WTC11 (cell line): ENCODE results near the gene NDUFAF7. TPM values are rescaled to one million over a fixed set of nuclear protein-coding genes. Genes with fewer than 3 reads are reported as not detected.

Experiments
- ATAC-seq: fragments of 200-7000 bp; cut with Tn5 transposase; 2 replicates; pipeline ENCODE4 v1.10.0; 2021; ENCODE audit warnings: mild to moderate bottlenecking, moderate library complexity
- CTCF ChIA-PET: fragments of 300-600 bp; sonication (Branson Sonifier 250); formaldehyde crosslinking; loops from one replicate; lab custom pipeline; 2021; ENCODE audit warnings: antibody characterized with exemption; lab: Charles Lee
- POLR2A ChIA-PET: fragments of 350-600 bp; sonication (Branson Sonifier 250); formaldehyde crosslinking; loops from one replicate; lab custom pipeline; 2021; ENCODE audit warnings: antibody characterized with exemption; lab: Charles Lee
- DNase-seq: peaks from one replicate; pipeline ENCODE4 v3.0.0; 2021; ENCODE audit warnings: low spot score
- H3K27ac Mint-ChIP-seq: 2 replicates; pipeline ENCODE4 v1.8.0; 2021; ENCODE audit warnings: mixed read lengths
- H3K27me3 Mint-ChIP-seq: 2 replicates; pipeline ENCODE4 v1.8.0; 2021; ENCODE audit warnings: low read depth, mild to moderate bottlenecking, moderate library complexity, mixed read lengths
- H3K36me3 Mint-ChIP-seq: 2 replicates; pipeline ENCODE4 v1.8.0; 2021; ENCODE audit warnings: mixed read lengths
- H3K4me1 Mint-ChIP-seq: 2 replicates; pipeline ENCODE4 v1.8.0; 2022; ENCODE audit warnings: mixed read lengths
- H3K4me3 Mint-ChIP-seq: 2 replicates; pipeline ENCODE4 v1.8.0; 2021; ENCODE audit warnings: mild to moderate bottlenecking, moderate library complexity, mixed read lengths
- H3K9me3 Mint-ChIP-seq: 2 replicates; pipeline ENCODE4 v1.8.0; 2021; ENCODE audit warnings: mixed read lengths
- CTCF ChIP-seq: fragments of 200-600 bp; IDR thresholded peaks from 2 replicates; pipeline ENCODE4 v1.8.0; 2022; ENCODE audit warnings: antibody characterized with exemption
- EMX1 ChIP-seq: fragments of 250-450 bp; sonication (Bioruptor Pico); IDR thresholded peaks from 2 replicates; pipeline ENCODE4 v1.8.0; 2021; ENCODE audit warnings: mild to moderate bottlenecking
- ESRRA ChIP-seq: sonication (generic); formaldehyde crosslinking; IDR thresholded peaks from 2 replicates; pipeline ENCODE4 v1.8.1; 2022; ENCODE audit warnings: mild to moderate bottlenecking, missing genetic modification reagents, borderline replicate concordance
- FOXJ3 ChIP-seq: sonication (generic); formaldehyde crosslinking; IDR thresholded peaks from 2 replicates; pipeline ENCODE4 v1.9.0; 2021; ENCODE audit warnings: missing genetic modification reagents, mild to moderate bottlenecking, borderline replicate concordance
- FOXK1 ChIP-seq: sonication (generic); formaldehyde crosslinking; IDR thresholded peaks from 2 replicates; pipeline ENCODE4 v1.8.0; 2022; ENCODE audit warnings: mild to moderate bottlenecking, moderate library complexity, missing genetic modification reagents
- HMGXB4 ChIP-seq: sonication (generic); formaldehyde crosslinking; IDR thresholded peaks from 2 replicates; pipeline ENCODE4 v1.8.1; 2023; ENCODE audit warnings: mild to moderate bottlenecking, moderate library complexity, missing genetic modification reagents
- JUN ChIP-seq: sonication (generic); formaldehyde crosslinking; IDR thresholded peaks from 2 replicates; pipeline ENCODE4 v1.8.0; 2023; ENCODE audit warnings: mild to moderate bottlenecking, missing genetic modification reagents
- NR1H2 ChIP-seq: sonication (generic); formaldehyde crosslinking; IDR thresholded peaks from 2 replicates; pipeline ENCODE4 v1.9.0; 2021; ENCODE audit warnings: mild to moderate bottlenecking, moderate library complexity, missing genetic modification reagents
- NR2C2 ChIP-seq: sonication (generic); formaldehyde crosslinking; IDR thresholded peaks from 2 replicates; pipeline ENCODE4 v1.8.0; 2022; ENCODE audit warnings: mild to moderate bottlenecking, missing genetic modification reagents
- RORB ChIP-seq: fragments of 250-450 bp; sonication (Bioruptor Pico); IDR thresholded peaks from 2 replicates; pipeline ENCODE4 v1.9.0; 2021; ENCODE audit warnings: mild to moderate bottlenecking
- TEAD1 ChIP-seq: sonication (generic); formaldehyde crosslinking; IDR thresholded peaks from 2 replicates; pipeline ENCODE4 v1.8.0; 2022; ENCODE audit warnings: mild to moderate bottlenecking, missing genetic modification reagents
- ZNF219 ChIP-seq: sonication (generic); formaldehyde crosslinking; IDR thresholded peaks from 2 replicates; pipeline ENCODE4 v1.8.0; 2023; ENCODE audit warnings: missing genetic modification reagents, mild to moderate bottlenecking, borderline replicate concordance
- ZNF232 ChIP-seq: sonication (generic); formaldehyde crosslinking; IDR thresholded peaks from 2 replicates; pipeline ENCODE4 v1.8.0; 2022; ENCODE audit warnings: mild to moderate bottlenecking, missing genetic modification reagents
- ZNF396 ChIP-seq: fragments of 250-450 bp; sonication (Bioruptor Pico); IDR thresholded peaks from 2 replicates; pipeline ENCODE4 v1.8.0; 2021; ENCODE audit warnings: mild to moderate bottlenecking, moderate library complexity, borderline replicate concordance
- ZNF416 ChIP-seq: fragments of 250-450 bp; sonication (Bioruptor Pico); IDR thresholded peaks from 2 replicates; pipeline ENCODE4 v1.9.0; 2021; ENCODE audit warnings: mild to moderate bottlenecking, inconsistent platforms
- ZNF423 ChIP-seq: fragments of 250-450 bp; sonication (Bioruptor Pico); IDR thresholded peaks from 2 replicates; pipeline ENCODE4 v2.1.2; 2022; ENCODE audit warnings: mild to moderate bottlenecking, moderate library complexity
- total RNA-seq: library from RNA; stranded (reverse); gene quantifications from 3 replicates; pipeline ENCODE4 v1.2.3, GENCODE V29; 2021
- TF ChIP-seq, protein P1 (sequence below): sonication (generic); formaldehyde crosslinking; IDR thresholded peaks from 2 replicates; pipeline ENCODE4 v1.8.0; 2023; ENCODE audit warnings: missing genetic modification reagents, mild to moderate bottlenecking, borderline replicate concordance
- TF ChIP-seq, protein P2 (sequence below): fragments of 250-450 bp; sonication (Bioruptor Pico); IDR thresholded peaks from 2 replicates; pipeline ENCODE4 v1.8.0; 2021; ENCODE audit warnings: mild to moderate bottlenecking

The NDUFAF7 gene
- total RNA-seq, 1 experiment from 2014 or later, result 57.8 TPM

- TF ChIP-seq ZNF396 (CRISPR knock-in tag), result no peak
- no peak; the same call in 1 of the 2 replicates for TF ChIP-seq HMGXB4
- TF ChIP-seq ZNF232 (CRISPR knock-in tag), result peak; percentile 72; the same call in 1 of the 2 replicates
- no peak for TF ChIP-seq CTCF
- TF ChIP-seq NR2C2 (CRISPR knock-in tag), result no peak
- TF ChIP-seq TEAD1 (CRISPR knock-in tag), result peak; percentile 89
Measured at GRCh38 chr2:37231241-37232130, at the start of gene NDUFAF7, which contains the start of gene CEBPZ (continued).

- H3K36me3 Mint-ChIP-seq, result no peaks in the 10 kb centered on the region
- H3K4me1 Mint-ChIP-seq, result peaks cover 26% of the 10 kb centered on the region
- no peaks in the 10 kb centered on the region for H3K9me3 Mint-ChIP-seq
- no peak for DNase-seq
- ChIA-PET POLR2A (interaction anchor here (0.7 to 0.8 kb wide), 2 partner anchors 23 to 552 kb away, joined by 3 to 4 read pairs; no protein-coding TSS in a partner anchor), CTCF (interaction anchor here (1.0 to 1.6 kb wide), 2 partner anchors 9 to 695 kb away, joined by 3 read pairs; no protein-coding TSS in a partner anchor)
- no peak for TF ChIP-seq ZNF416 (CRISPR knock-in tag)
- no peak for TF ChIP-seq EMX1
- TF ChIP-seq TEAD1 (CRISPR knock-in tag), result no peak
- no peak for TF ChIP-seq CTCF
- no peak for TF ChIP-seq NR1H2 (CRISPR knock-in tag)
- TF ChIP-seq ZNF423 (CRISPR knock-in tag), result no peak
- peak; percentile 60 for ATAC-seq
- peak overlapping the region; percentile 75 for H3K27ac Mint-ChIP-seq
- no peak overlapping the region for H3K4me3 Mint-ChIP-seq
- H3K27me3 Mint-ChIP-seq, result no peaks in the 10 kb centered on the region
Measured at GRCh38 chr2:37181726-37182684, 49.5 kb upstream of the NDUFAF7 start.

- Mint-ChIP-seq H3K27me3 (no peaks in the 10 kb centered on the region), H3K9me3 (no peaks in the 10 kb centered on the region), H3K4me3 (no peak within 1 kb of the TSS), H3K4me1 (peaks cover 50% of the 10 kb centered on the region), H3K27ac (peak within 1 kb of the TSS; percentile 84), H3K36me3 (no peaks in the 10 kb centered on the region)
- ChIA-PET CTCF (interaction anchor here (0.9 kb wide), 1 partner anchor 61 kb away, joined by 3 read pairs; no protein-coding TSS in a partner anchor), POLR2A (no interaction called here)
- DNase-seq (no peak), ATAC-seq (no peak)
- TF ChIP-seq FOXJ3 (no peak), ESRRA (CRISPR knock-in tag) (no peak), FOXK1 (CRISPR knock-in tag) (no peak), ZNF219 (CRISPR knock-in tag) (no peak), JUN (CRISPR knock-in tag) (no peak), RORB (CRISPR knock-in tag) (no peak), ZNF396 (CRISPR knock-in tag) (no peak)
- TF ChIP-seq, protein P1, sequence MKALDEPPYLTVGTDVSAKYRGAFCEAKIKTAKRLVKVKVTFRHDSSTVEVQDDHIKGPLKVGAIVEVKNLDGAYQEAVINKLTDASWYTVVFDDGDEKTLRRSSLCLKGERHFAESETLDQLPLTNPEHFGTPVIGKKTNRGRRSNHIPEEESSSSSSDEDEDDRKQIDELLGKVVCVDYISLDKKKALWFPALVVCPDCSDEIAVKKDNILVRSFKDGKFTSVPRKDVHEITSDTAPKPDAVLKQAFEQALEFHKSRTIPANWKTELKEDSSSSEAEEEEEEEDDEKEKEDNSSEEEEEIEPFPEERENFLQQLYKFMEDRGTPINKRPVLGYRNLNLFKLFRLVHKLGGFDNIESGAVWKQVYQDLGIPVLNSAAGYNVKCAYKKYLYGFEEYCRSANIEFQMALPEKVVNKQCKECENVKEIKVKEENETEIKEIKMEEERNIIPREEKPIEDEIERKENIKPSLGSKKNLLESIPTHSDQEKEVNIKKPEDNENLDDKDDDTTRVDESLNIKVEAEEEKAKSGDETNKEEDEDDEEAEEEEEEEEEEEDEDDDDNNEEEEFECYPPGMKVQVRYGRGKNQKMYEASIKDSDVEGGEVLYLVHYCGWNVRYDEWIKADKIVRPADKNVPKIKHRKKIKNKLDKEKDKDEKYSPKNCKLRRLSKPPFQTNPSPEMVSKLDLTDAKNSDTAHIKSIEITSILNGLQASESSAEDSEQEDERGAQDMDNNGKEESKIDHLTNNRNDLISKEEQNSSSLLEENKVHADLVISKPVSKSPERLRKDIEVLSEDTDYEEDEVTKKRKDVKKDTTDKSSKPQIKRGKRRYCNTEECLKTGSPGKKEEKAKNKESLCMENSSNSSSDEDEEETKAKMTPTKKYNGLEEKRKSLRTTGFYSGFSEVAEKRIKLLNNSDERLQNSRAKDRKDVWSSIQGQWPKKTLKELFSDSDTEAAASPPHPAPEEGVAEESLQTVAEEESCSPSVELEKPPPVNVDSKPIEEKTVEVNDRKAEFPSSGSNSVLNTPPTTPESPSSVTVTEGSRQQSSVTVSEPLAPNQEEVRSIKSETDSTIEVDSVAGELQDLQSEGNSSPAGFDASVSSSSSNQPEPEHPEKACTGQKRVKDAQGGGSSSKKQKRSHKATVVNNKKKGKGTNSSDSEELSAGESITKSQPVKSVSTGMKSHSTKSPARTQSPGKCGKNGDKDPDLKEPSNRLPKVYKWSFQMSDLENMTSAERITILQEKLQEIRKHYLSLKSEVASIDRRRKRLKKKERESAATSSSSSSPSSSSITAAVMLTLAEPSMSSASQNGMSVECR, result no peak
- TF ChIP-seq, protein P2, sequence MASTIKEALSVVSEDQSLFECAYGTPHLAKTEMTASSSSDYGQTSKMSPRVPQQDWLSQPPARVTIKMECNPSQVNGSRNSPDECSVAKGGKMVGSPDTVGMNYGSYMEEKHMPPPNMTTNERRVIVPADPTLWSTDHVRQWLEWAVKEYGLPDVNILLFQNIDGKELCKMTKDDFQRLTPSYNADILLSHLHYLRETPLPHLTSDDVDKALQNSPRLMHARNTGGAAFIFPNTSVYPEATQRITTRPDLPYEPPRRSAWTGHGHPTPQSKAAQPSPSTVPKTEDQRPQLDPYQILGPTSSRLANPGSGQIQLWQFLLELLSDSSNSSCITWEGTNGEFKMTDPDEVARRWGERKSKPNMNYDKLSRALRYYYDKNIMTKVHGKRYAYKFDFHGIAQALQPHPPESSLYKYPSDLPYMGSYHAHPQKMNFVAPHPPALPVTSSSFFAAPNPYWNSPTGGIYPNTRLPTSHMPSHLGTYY (CRISPR knock-in tag), result no peak
Measured at GRCh38 chr2:37188570-37188969, 42.9 kb upstream of the NDUFAF7 start, which contains the start of gene SULT6B1. TSS of gene SULT6B1 (minus strand) at chr2:37188670. CDS start at chr2:37188640, 30 bp downstream.
